AG04450 (cell line): Measurements from ENCODE around the gene COQ10B. TPM values are rescaled to one million over a fixed set of nuclear protein-coding genes. Genes with fewer than 3 reads are reported as not detected.

ENCODE experiments used
- CTCF ChIA-PET: fragments of 300-600, 350-600 bp; formaldehyde crosslinking; extraction: SDS; loops from one replicate; lab custom pipeline; 2022; ENCODE audit warnings: antibody characterized with exemption, inconsistent platforms; lab: Charles Lee
- POLR2A ChIA-PET: fragments of 350-600 bp; formaldehyde crosslinking; extraction: SDS; loops from one replicate; lab custom pipeline; 2021; ENCODE audit warnings: antibody characterized with exemption, inconsistent platforms; lab: Yijun Ruan, JAX
- DNase-seq: peaks from one replicate; pipeline ENCODE4 v3.0.0-alpha.2; 2011; ENCODE audit warnings: low read depth, low spot score
- H3K27ac ChIP-seq: one replicate; pipeline ENCODE4 v1.5.1; 2012; ENCODE audit warnings: low read depth, low read length, control low read depth
- H3K27me3 ChIP-seq: one replicate; pipeline ENCODE4 v1.6.0; 2012; ENCODE audit warnings: low read length; ENCODE audit not compliant: control insufficient read depth, insufficient read depth
- H3K4me3 ChIP-seq: 2 replicates; pipeline ENCODE4 v1.5.1; 2011; ENCODE audit warnings: mild to moderate bottlenecking, low read depth, low read length, control low read depth
- H3K9me3 ChIP-seq: 2 replicates; pipeline ENCODE4 v1.5.1; 2012; ENCODE audit warnings: low read length; ENCODE audit not compliant: control insufficient read depth, insufficient read depth
- CTCF ChIP-seq: IDR thresholded peaks from 2 replicates; pipeline ENCODE4 v1.5.1; 2011; ENCODE audit warnings: low read depth, low read length, control low read depth, inconsistent platforms
- polyA plus RNA-seq: library from polyadenylated mRNA; depleted of rRNA; stranded (reverse); fragments of >200 nt; gene quantifications from 2 replicates; pipeline ENCODE4 v1.2.3, GENCODE V29; 2011

COQ10B gene
- polyA plus RNA-seq, 1 experiment: 5.8 TPM

GRCh38 chr2:197502685-197503084 is 49.3 kb downstream of the COQ10B start:
- no peaks in the 10 kb centered on the region for H3K27me3 ChIP-seq
- no peak for TF ChIP-seq CTCF
- no peaks in the 10 kb centered on the region; the same call in 1 of the 2 replicates for H3K9me3 ChIP-seq
- ChIA-PET CTCF (interaction anchor here (1.4 kb wide), 1 partner anchor 14 kb away, joined by 3 read pairs; the partner anchor contains the start of gene MOB4), POLR2A (interaction anchor here (0.7 kb wide), 1 partner anchor 50 kb away, joined by 3 read pairs; the partner anchor contains the start of gene COQ10B)
- no peak for DNase-seq
- H3K27ac ChIP-seq: no peak overlapping the region
- no peak overlapping the region for H3K4me3 ChIP-seq

DNA sequence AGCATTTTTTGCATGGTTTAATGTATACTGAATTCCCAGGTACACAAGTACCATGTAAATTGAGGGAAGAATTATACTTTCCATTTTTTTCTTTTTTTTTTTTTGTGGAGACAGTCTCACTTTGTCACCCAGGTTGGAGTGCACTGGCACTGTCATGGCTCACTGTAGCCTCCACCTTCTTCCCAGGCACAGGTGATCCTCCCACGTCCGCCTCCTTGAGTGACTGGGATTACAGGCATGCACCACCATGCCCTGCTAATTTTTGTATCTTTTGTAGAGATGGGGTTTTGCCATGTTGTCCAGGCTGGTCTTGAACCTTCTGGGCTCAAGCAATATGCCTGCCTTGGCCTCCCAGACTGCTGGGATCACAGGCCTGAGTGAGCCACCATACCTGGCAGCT is 50.6 kb downstream of the COQ10B start:
- no peak for TF ChIP-seq CTCF
- CTCF ChIA-PET: no interaction called here
- no peaks in the 10 kb centered on the region; the same call in 1 of the 2 replicates for H3K9me3 ChIP-seq

GRCh38 chr2:197504512-197504911 is 51.2 kb downstream of the COQ10B start:
- Histone ChIP-seq H3K4me3 (no peak overlapping the region), H3K27me3 (no peaks in the 10 kb centered on the region), H3K9me3 (no peaks in the 10 kb centered on the region), H3K27ac (no peak overlapping the region)
- no peak for DNase-seq
- ChIA-PET POLR2A (interaction anchor here (1.2 kb wide), 1 partner anchor 11 kb away, joined by 3 read pairs; the partner anchor contains the start of gene MOB4), CTCF (no interaction called here)
- TF ChIP-seq CTCF: no peak

More for the DNA sequence above, 50.6 kb downstream of the COQ10B start:
- no peak for DNase-seq
- no peak overlapping the region for H3K4me3 ChIP-seq
- no peaks in the 10 kb centered on the region for H3K27me3 ChIP-seq
- POLR2A ChIA-PET: interaction anchor here (1.2 kb wide), 1 partner anchor 12 kb away, joined by 3 read pairs; the partner anchor contains the start of gene MOB4
- H3K27ac ChIP-seq: no peak overlapping the region

- Histone ChIP-seq H3K27ac (no peak overlapping the region), H3K27me3 (no peaks in the 10 kb centered on the region), H3K4me3 (no peak overlapping the region), H3K9me3 (no peaks in the 10 kb centered on the region)
- DNase-seq: no peak
- TF ChIP-seq CTCF: no peak
- POLR2A ChIA-PET: interaction anchor here (2.0 kb wide), 1 partner anchor 9 kb away, joined by 7 read pairs; the partner anchor contains the start of gene MOB4
- CTCF ChIA-PET: no interaction called here
Measured at GRCh38 chr2:197506658-197507057, 53.3 kb downstream of the COQ10B start.

DNA sequence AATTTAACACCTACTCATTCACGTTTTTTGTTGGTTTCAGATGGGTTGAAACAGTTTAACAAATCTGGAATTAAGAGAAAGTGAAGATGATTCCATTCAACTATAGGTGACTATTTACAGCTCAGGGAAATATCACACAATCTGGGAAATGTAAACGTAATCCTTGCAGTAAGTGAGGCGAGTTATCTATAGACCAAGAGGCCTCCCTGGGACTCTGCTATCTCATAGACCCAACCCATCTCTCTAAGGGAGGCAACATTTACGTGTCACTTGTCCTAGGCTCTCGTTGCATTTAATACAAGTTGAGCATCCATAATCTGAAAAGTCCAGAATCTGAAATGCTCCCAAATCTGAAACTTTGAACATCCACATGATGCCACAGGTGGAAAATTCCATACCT is 60.6 kb downstream of the COQ10B start:
- H3K9me3 ChIP-seq: no peaks in the 10 kb centered on the region
- TF ChIP-seq CTCF: no peak
- no peak overlapping the region for H3K4me3 ChIP-seq
- no peak for DNase-seq
- POLR2A ChIA-PET: no interaction called here
- H3K27ac ChIP-seq: no peak overlapping the region
- H3K27me3 ChIP-seq: no peaks in the 10 kb centered on the region
- CTCF ChIA-PET: no interaction called here
